ENCODE measurements around the gene METAP2.

Gene METAP2

GRCh38 chr12:95509300-95509699 is 35.3 kb downstream of the METAP2 start:
- no peaks in the 10 kb centered on the region for H3K4me1 Mint-ChIP-seq
- no peak overlapping the region for H3K4me3 Mint-ChIP-seq
- peaks cover 45% of the 10 kb centered on the region for H3K36me3 Mint-ChIP-seq
- no peaks in the 10 kb centered on the region for H3K27me3 Mint-ChIP-seq
- H3K27ac Mint-ChIP-seq = no peak overlapping the region
- no peak for DNase-seq
- H3K9me3 Mint-ChIP-seq = no peaks in the 10 kb centered on the region
- CTCF ChIA-PET = no interaction called here

DNA sequence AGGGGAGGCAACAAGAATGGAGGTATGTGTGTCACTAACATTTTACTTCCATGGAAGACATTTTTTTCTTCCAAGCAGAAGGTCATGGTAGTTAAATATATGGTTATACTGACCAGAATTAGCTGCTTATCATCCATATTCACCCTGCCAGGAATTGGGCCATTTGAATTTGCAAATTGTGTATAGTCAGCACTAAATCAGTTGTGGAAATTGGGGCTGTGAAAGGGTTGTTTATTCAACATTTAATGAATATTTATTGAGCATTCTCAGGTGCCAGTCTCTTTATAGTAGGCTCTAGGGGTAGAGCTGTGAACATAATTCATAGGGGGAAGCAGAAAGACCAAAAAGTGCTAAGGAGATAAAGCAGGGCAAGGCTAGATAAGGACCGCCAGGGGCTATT is 38.0 kb downstream of the METAP2 start:
- H3K36me3 Mint-ChIP-seq = peaks cover 42% of the 10 kb centered on the region
- H3K27ac Mint-ChIP-seq = no peak overlapping the region
- H3K4me1 Mint-ChIP-seq = no peaks in the 10 kb centered on the region

GRCh38 chr12:95513599-95513998 is 39.6 kb downstream of the METAP2 start:
- CTCF ChIA-PET = interaction anchor here (0.6 kb wide), 1 partner anchor 427 kb away, joined by 3 read pairs; no protein-coding TSS in a partner anchor
- Mint-ChIP-seq H3K9me3 (no peaks in the 10 kb centered on the region), H3K27ac (no peak overlapping the region), H3K36me3 (peaks cover 40% of the 10 kb centered on the region), H3K27me3 (no peaks in the 10 kb centered on the region), H3K4me1 (no peaks in the 10 kb centered on the region), H3K4me3 (no peak overlapping the region)
- DNase-seq = no peak

More for the DNA sequence above, 38.0 kb downstream of the METAP2 start:
- no peaks in the 10 kb centered on the region for H3K27me3 Mint-ChIP-seq
- H3K4me3 Mint-ChIP-seq = no peak overlapping the region
- H3K9me3 Mint-ChIP-seq = no peaks in the 10 kb centered on the region
- CTCF ChIA-PET = no interaction called here
- DNase-seq = no peak

DNA sequence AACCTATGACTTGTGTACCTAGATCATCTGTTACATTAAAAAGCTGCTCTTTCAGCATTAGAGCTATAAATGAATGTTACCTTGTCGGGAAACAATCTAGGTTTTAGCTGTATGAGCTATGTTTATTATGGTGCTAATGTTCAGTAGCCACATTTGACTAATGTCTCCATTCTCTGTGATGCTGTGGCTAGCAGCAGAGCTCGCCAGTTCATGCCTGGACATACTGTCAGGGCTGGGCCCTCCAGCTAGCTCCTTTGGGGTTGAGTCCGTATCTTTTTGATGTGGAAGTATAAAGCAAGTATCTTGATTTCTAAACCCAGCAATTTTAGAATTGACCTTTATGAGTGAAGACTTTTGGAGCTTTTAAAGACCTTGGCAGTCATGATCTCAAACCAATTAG is 41.2 kb downstream of the METAP2 start:
- H3K4me3 Mint-ChIP-seq = no peak overlapping the region
- no peaks in the 10 kb centered on the region for H3K9me3 Mint-ChIP-seq
- no peak for DNase-seq
- CTCF ChIA-PET = interaction anchor here (0.8 to 1.3 kb wide), 2 partner anchors 13 to 19 kb away, joined by 3 to 4 read pairs; no protein-coding TSS in a partner anchor
- H3K27me3 Mint-ChIP-seq = no peaks in the 10 kb centered on the region
- H3K4me1 Mint-ChIP-seq = no peaks in the 10 kb centered on the region
- peaks cover 33% of the 10 kb centered on the region for H3K36me3 Mint-ChIP-seq
- H3K27ac Mint-ChIP-seq = no peak overlapping the region

GRCh38 chr12:95516757-95517156 is 42.8 kb downstream of the METAP2 start:
- no peak overlapping the region for H3K27ac Mint-ChIP-seq
- DNase-seq = no peak
- no peak overlapping the region for H3K4me3 Mint-ChIP-seq
- H3K9me3 Mint-ChIP-seq = no peaks in the 10 kb centered on the region
- H3K27me3 Mint-ChIP-seq = no peaks in the 10 kb centered on the region
- no peaks in the 10 kb centered on the region for H3K4me1 Mint-ChIP-seq
- CTCF ChIA-PET = interaction anchor here (0.6 kb wide), 1 partner anchor 18 kb away, joined by 3 read pairs; no protein-coding TSS in a partner anchor
- peaks cover 27% of the 10 kb centered on the region for H3K36me3 Mint-ChIP-seq

DNA sequence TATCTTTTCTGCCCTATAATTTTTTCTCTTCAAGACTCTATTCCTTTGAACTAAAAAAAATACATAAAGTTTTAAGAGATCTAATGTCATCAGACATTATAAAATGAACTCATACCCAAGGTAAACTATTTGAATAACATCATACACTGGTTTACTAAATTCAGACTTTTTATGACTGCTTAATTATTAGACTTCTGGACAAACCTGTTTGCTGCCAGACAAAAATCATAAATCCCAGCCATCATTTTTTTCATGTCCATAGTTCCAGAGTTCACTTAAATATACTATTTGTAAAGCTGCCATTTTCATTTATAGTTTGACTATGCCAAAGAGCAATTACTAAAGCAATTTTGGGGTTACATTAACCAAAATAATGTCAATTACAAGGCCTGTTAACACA is 43.3 kb downstream of the METAP2 start:
- H3K36me3 Mint-ChIP-seq = peaks cover 23% of the 10 kb centered on the region
- no peaks in the 10 kb centered on the region for H3K27me3 Mint-ChIP-seq
- no peak for DNase-seq
- H3K4me3 Mint-ChIP-seq = no peak overlapping the region
- no peak overlapping the region for H3K27ac Mint-ChIP-seq
- H3K9me3 Mint-ChIP-seq = no peaks in the 10 kb centered on the region
- CTCF ChIA-PET = interaction anchor here (0.6 kb wide), 1 partner anchor 17 kb away, joined by 3 read pairs; no protein-coding TSS in a partner anchor
- no peaks in the 10 kb centered on the region for H3K4me1 Mint-ChIP-seq

DNA sequence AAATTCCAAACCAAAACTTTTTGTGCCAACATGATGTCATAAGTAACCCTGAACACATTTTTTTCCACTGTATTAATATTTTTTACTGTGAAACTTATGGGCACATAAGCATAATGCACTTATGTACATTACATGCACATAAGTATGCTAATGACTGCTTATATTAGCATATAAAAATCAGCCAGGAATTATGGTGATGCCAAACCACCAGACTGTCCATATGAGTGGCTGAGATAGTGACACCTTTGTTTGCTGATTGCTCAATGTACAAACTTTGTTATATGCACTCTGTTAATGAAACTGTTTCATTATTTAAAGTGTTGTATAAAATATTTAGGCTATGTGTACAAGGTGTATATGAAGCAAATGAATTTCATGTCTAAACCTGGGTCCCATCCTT is 45.0 kb downstream of the METAP2 start:
- Mint-ChIP-seq H3K9me3 (no peaks in the 10 kb centered on the region), H3K27me3 (no peaks in the 10 kb centered on the region), H3K36me3 (peaks cover 11% of the 10 kb centered on the region), H3K4me3 (no peak overlapping the region), H3K27ac (no peak overlapping the region), H3K4me1 (no peaks in the 10 kb centered on the region)
- no peak for DNase-seq
- CTCF ChIA-PET = no interaction called here

DNA sequence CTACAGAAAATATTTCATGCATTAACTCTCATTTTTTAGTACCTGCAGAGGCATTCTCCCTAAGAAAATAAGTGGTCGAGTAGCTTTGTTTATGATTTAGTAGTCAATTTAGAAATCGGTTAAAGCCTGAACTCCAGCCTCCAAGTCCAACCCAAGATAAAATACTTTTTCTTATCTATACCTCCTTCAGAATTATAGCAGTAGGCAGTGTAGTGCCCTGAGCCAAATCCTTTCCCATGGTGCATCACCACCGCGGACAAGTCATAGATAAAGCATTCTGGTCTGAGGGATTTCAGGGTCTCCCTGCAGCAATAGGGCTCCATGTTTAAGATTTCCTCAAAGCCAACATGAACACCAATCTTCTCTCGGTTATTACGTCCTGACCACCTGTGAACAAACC is 46.9 kb downstream of the METAP2 start:
- Mint-ChIP-seq H3K4me3 (no peak overlapping the region), H3K27ac (no peak overlapping the region), H3K9me3 (no peaks in the 10 kb centered on the region), H3K27me3 (no peaks in the 10 kb centered on the region), H3K4me1 (no peaks in the 10 kb centered on the region), H3K36me3 (peaks cover 1% of the 10 kb centered on the region)
- DNase-seq = no peak
- CTCF ChIA-PET = interaction anchor here (1.2 kb wide), 1 partner anchor 12 kb away, joined by 3 read pairs; no protein-coding TSS in a partner anchor

DNA sequence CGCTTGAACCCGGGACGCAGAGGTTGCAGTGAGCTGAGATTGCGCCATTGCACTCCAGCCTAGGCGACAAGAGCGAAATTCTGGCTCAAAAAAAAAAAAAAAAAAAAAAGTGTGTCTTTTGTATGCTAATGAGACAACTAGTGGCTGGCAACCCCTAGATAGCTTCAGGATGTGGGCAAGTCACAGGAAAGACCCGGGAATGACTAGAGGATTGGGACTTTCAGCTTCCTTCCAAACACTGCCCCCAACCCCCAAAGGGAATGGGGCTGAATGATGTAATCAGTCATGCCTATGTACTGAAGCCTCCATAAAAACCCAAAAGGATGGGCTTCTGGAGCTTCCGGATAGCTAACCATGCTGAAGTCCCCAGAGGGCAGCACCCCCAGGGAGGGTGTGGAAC is 48.7 kb downstream of the METAP2 start:
- H3K4me3 Mint-ChIP-seq = no peak overlapping the region
- CTCF ChIA-PET = interaction anchor here (0.6 kb wide), 1 partner anchor 55 kb away, joined by 3 read pairs; no protein-coding TSS in a partner anchor
- DNase-seq = no peak
- H3K9me3 Mint-ChIP-seq = no peaks in the 10 kb centered on the region
- no peaks in the 10 kb centered on the region for H3K27me3 Mint-ChIP-seq
- H3K36me3 Mint-ChIP-seq = peaks cover 1% of the 10 kb centered on the region
- H3K27ac Mint-ChIP-seq = no peak overlapping the region
- no peaks in the 10 kb centered on the region for H3K4me1 Mint-ChIP-seq

- H3K27me3 Mint-ChIP-seq = no peaks in the 10 kb centered on the region
- no peaks in the 10 kb centered on the region for H3K36me3 Mint-ChIP-seq
- H3K4me3 Mint-ChIP-seq = no peak overlapping the region
- CTCF ChIA-PET = interaction anchor here (1.1 kb wide), 1 partner anchor 411 kb away, joined by 4 read pairs; no protein-coding TSS in a partner anchor
- peaks cover 4% of the 10 kb centered on the region for H3K4me1 Mint-ChIP-seq
- no peak overlapping the region for H3K27ac Mint-ChIP-seq
- H3K9me3 Mint-ChIP-seq = no peaks in the 10 kb centered on the region
- no peak for DNase-seq
Measured at GRCh38 chr12:95528431-95528830, 54.5 kb downstream of the METAP2 start.

DNA sequence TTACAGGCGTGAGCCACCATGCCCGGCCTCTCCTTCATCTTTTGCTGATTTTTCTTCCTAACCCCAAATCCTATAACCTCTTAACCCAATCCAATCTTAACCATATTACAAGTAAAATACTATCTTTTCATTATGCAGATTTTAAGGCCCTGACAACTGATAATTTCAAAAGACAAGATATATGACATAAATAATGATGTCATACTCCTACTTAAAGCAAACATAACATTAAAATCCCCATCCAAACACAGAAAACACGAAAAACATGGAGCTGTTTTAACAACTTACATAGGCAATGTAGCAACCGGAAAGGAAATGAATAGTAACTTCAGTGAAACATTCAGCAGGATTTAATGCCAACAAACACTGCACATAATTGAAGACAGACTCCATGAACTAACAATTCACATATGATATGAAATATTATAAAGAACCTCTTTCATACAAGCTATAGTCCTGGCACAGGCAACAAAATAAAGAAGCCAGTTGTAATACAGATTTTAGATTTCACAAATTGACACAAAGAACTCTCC is 55.8 kb downstream of the METAP2 start:
- DNase-seq = no peak
- no peak overlapping the region for H3K4me3 Mint-ChIP-seq
- H3K27ac Mint-ChIP-seq = no peak overlapping the region
- H3K4me1 Mint-ChIP-seq = peaks cover 4% of the 10 kb centered on the region
- CTCF ChIA-PET = interaction anchor here (0.6 kb wide), 1 partner anchor 408 kb away, joined by 3 read pairs; no protein-coding TSS in a partner anchor
- H3K36me3 Mint-ChIP-seq = no peaks in the 10 kb centered on the region
- no peaks in the 10 kb centered on the region for H3K9me3 Mint-ChIP-seq
- H3K27me3 Mint-ChIP-seq = no peaks in the 10 kb centered on the region

- H3K9me3 Mint-ChIP-seq = no peaks in the 10 kb centered on the region
- no peaks in the 10 kb centered on the region for H3K27me3 Mint-ChIP-seq
- no peak for DNase-seq
- H3K27ac Mint-ChIP-seq = no peak overlapping the region
- peaks cover 4% of the 10 kb centered on the region for H3K4me1 Mint-ChIP-seq
- CTCF ChIA-PET = interaction anchor here (0.8 to 4.5 kb wide), 4 partner anchors 11 to 416 kb away, joined by 3 to 54 read pairs (median 3); partner anchors contain the start of gene METAP2
- H3K36me3 Mint-ChIP-seq = no peaks in the 10 kb centered on the region
- no peak overlapping the region for H3K4me3 Mint-ChIP-seq
Measured at GRCh38 chr12:95532851-95533250, 58.9 kb downstream of the METAP2 start.

GRCh38 chr12:95533985-95534384 is 60.0 kb downstream of the METAP2 start:
- CTCF ChIA-PET = interaction anchor here (0.6 to 4.5 kb wide), 22 partner anchors 8 to 930 kb away, joined by 3 to 54 read pairs (median 4); partner anchors contain the start of genes FGD6 and VEZT
- Mint-ChIP-seq H3K27me3 (no peaks in the 10 kb centered on the region), H3K9me3 (no peaks in the 10 kb centered on the region), H3K4me1 (no peaks in the 10 kb centered on the region), H3K27ac (no peak overlapping the region), H3K4me3 (no peak overlapping the region), H3K36me3 (no peaks in the 10 kb centered on the region)
- no peak for DNase-seq

GRCh38 chr12:95538006-95538405 is 64.1 kb downstream of the METAP2 start:
- no peak for DNase-seq
- H3K4me1 Mint-ChIP-seq = no peaks in the 10 kb centered on the region
- CTCF ChIA-PET = interaction anchor here (3.2 kb wide), 1 partner anchor 421 kb away, joined by 14 read pairs; no protein-coding TSS in a partner anchor
- no peaks in the 10 kb centered on the region for H3K27me3 Mint-ChIP-seq
- no peak overlapping the region for H3K4me3 Mint-ChIP-seq
- H3K36me3 Mint-ChIP-seq = no peaks in the 10 kb centered on the region
- no peaks in the 10 kb centered on the region for H3K9me3 Mint-ChIP-seq
- H3K27ac Mint-ChIP-seq = no peak overlapping the region

DNA sequence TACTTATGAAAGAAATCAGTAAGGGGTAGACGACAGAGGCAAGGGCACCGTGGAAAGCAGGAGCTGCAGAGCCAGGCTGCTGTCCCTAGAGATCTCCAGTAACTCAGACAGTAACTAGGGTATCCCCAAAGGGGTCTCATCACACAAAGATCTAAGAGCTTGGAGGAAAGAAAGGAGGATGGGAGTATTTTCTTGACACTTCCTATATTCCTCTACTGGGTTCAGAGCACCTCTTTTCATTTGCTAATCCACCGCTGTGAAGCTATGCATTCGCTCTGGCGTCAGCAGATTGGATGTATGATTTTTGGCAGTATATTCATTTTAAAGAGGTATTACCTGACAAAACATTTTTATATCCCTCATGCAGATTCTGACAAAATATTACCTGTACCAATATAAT is 64.7 kb downstream of the METAP2 start:
- Mint-ChIP-seq H3K36me3 (no peaks in the 10 kb centered on the region), H3K27ac (no peak overlapping the region), H3K9me3 (no peaks in the 10 kb centered on the region), H3K27me3 (no peaks in the 10 kb centered on the region), H3K4me1 (no peaks in the 10 kb centered on the region), H3K4me3 (no peak overlapping the region)
- CTCF ChIA-PET = interaction anchor here (3.2 kb wide), 1 partner anchor 421 kb away, joined by 14 read pairs; no protein-coding TSS in a partner anchor
- DNase-seq = no peak
